Measurements from ENCODE around the gene LMF1.

GRCh38 chr16:1002399-1003166, 31.8 kb upstream of the LMF1 start:
- TF ChIP-seq, protein P1, sequence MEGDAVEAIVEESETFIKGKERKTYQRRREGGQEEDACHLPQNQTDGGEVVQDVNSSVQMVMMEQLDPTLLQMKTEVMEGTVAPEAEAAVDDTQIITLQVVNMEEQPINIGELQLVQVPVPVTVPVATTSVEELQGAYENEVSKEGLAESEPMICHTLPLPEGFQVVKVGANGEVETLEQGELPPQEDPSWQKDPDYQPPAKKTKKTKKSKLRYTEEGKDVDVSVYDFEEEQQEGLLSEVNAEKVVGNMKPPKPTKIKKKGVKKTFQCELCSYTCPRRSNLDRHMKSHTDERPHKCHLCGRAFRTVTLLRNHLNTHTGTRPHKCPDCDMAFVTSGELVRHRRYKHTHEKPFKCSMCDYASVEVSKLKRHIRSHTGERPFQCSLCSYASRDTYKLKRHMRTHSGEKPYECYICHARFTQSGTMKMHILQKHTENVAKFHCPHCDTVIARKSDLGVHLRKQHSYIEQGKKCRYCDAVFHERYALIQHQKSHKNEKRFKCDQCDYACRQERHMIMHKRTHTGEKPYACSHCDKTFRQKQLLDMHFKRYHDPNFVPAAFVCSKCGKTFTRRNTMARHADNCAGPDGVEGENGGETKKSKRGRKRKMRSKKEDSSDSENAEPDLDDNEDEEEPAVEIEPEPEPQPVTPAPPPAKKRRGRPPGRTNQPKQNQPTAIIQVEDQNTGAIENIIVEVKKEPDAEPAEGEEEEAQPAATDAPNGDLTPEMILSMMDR (IDR thresholded peaks at IDR 0.05): no peak
- no peak for TF ChIP-seq EP300 (IDR thresholded peaks at IDR 0.05)
- TF ChIP-seq POLR2A (IDR thresholded peaks at IDR 0.05): no peak
- peak in 1 of 3 donors; percentile 48 for TF ChIP-seq POLR2AphosphoS5 (IDR thresholded peaks at IDR 0.05)
